ENCODE measurements around the gene TTYH1.

DNA sequence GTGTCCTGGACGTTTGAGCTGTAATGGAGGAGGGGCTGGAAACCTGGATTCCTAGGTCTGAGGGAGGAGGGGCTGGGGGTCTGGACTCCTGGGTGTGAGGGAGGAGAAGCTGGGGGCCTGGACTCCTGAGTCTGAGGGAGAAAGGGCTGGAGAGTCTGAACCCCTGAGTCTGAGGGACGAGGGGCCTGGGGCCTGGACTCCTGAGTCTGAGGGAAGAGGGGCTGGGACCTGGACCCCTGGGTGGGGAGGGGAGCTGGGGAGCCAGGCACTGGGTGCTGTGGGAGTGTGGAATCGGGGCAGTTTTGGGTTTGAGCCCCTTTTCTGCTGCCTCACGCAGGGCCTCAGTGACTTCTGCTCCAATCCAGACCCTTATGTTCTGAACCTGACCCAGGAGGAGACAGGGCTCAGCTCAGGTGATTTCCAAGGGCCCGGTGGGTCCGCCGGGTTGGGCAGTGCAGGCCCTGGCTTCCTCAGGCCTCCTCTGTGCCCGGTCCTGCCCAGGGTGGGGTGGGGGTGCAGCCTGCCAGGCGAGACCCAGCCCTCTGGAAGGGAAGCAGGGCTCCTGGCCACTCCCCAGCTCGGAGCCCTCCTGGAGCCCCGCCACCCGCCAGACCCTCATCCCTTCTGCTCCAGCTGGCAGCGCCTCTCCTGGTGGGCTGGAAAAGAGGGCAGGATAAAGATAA lies 14.4 kb downstream of the TTYH1 start:
- TF ChIP-seq USF2 (IDR thresholded peaks at IDR 0.05; ENCODE audit: borderline replicate concordance, low read depth, low read length) (no peak), JUND (IDR thresholded peaks at IDR 0.05) (no peak), RFX5 (IDR thresholded peaks at IDR 0.05; ENCODE audit: low read length) (no peak), POLR2AphosphoS5 (IDR thresholded peaks at IDR 0.05; ENCODE audit: low read depth, low read length) (no peak)
- TF ChIP-seq, protein P1, sequence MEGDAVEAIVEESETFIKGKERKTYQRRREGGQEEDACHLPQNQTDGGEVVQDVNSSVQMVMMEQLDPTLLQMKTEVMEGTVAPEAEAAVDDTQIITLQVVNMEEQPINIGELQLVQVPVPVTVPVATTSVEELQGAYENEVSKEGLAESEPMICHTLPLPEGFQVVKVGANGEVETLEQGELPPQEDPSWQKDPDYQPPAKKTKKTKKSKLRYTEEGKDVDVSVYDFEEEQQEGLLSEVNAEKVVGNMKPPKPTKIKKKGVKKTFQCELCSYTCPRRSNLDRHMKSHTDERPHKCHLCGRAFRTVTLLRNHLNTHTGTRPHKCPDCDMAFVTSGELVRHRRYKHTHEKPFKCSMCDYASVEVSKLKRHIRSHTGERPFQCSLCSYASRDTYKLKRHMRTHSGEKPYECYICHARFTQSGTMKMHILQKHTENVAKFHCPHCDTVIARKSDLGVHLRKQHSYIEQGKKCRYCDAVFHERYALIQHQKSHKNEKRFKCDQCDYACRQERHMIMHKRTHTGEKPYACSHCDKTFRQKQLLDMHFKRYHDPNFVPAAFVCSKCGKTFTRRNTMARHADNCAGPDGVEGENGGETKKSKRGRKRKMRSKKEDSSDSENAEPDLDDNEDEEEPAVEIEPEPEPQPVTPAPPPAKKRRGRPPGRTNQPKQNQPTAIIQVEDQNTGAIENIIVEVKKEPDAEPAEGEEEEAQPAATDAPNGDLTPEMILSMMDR (IDR thresholded peaks at IDR 0.05) = no peak

All from SK-N-SH (cell line).